ENCODE data around the gene AOPEP.

Gene AOPEP

GRCh38 chr9:94920420-94921091 lies 194.1 kb downstream of the AOPEP start:
- Histone ChIP-seq H3K9me2 (replicated peaks; ENCODE audit: control insufficient read depth, low read length) (no peaks in the 10 kb centered on the region), H3K27me3 (ENCODE audit: control insufficient read depth, low read length) (no peaks in the 10 kb centered on the region), H3K9me3 (ENCODE audit: control insufficient read depth, insufficient read depth, low read length) (no peaks in the 10 kb centered on the region), H4K20me1 (ENCODE audit: control insufficient read depth, insufficient read depth, low read depth, low read length) (no peaks in the 10 kb centered on the region), H3K79me2 (ENCODE audit: control insufficient read depth, low read length) (no peaks in the 10 kb centered on the region), H3K27ac (ENCODE audit: low read depth, low read length) (no peak overlapping the region), H3K4me3 (ENCODE audit: low read length) (no peak overlapping the region), H3K36me3 (ENCODE audit: control insufficient read depth, low read length) (no peaks in the 10 kb centered on the region), H3K4me1 (ENCODE audit: control insufficient read depth, low read length) (no peaks in the 10 kb centered on the region), H3F3A (ENCODE audit: control insufficient read depth, insufficient read depth) (no peaks in the 10 kb centered on the region), H3K4me2 (ENCODE audit: low read length) (no peak overlapping the region)
- no peak for TF ChIP-seq EZH2phosphoT487 (IDR thresholded peaks at IDR 0.05; ENCODE audit: borderline replicate concordance, low read length)
- TF ChIP-seq, protein P1, sequence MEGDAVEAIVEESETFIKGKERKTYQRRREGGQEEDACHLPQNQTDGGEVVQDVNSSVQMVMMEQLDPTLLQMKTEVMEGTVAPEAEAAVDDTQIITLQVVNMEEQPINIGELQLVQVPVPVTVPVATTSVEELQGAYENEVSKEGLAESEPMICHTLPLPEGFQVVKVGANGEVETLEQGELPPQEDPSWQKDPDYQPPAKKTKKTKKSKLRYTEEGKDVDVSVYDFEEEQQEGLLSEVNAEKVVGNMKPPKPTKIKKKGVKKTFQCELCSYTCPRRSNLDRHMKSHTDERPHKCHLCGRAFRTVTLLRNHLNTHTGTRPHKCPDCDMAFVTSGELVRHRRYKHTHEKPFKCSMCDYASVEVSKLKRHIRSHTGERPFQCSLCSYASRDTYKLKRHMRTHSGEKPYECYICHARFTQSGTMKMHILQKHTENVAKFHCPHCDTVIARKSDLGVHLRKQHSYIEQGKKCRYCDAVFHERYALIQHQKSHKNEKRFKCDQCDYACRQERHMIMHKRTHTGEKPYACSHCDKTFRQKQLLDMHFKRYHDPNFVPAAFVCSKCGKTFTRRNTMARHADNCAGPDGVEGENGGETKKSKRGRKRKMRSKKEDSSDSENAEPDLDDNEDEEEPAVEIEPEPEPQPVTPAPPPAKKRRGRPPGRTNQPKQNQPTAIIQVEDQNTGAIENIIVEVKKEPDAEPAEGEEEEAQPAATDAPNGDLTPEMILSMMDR (IDR thresholded peaks at IDR 0.05; ENCODE audit: low read depth, low read length, poor library complexity, severe bottlenecking): no peak

- Histone ChIP-seq H3K27ac (ENCODE audit: low read depth, low read length) (no peak overlapping the region), H3K4me2 (ENCODE audit: low read length) (no peak overlapping the region), H4K20me1 (ENCODE audit: control insufficient read depth, insufficient read depth, low read depth, low read length) (no peaks in the 10 kb centered on the region), H3K4me1 (ENCODE audit: control insufficient read depth, low read length) (no peaks in the 10 kb centered on the region), H3K79me2 (ENCODE audit: control insufficient read depth, low read length) (no peaks in the 10 kb centered on the region), H3K36me3 (ENCODE audit: control insufficient read depth, low read length) (no peaks in the 10 kb centered on the region), H3K27me3 (ENCODE audit: control insufficient read depth, low read length) (no peaks in the 10 kb centered on the region), H3F3A (ENCODE audit: control insufficient read depth, insufficient read depth) (no peaks in the 10 kb centered on the region), H3K4me3 (ENCODE audit: low read length) (no peak overlapping the region), H3K9me2 (replicated peaks; ENCODE audit: control insufficient read depth, low read length) (no peaks in the 10 kb centered on the region), H3K9me3 (ENCODE audit: control insufficient read depth, insufficient read depth, low read length) (no peaks in the 10 kb centered on the region)
- TF ChIP-seq, protein P1 (IDR thresholded peaks at IDR 0.05; ENCODE audit: low read depth, low read length, poor library complexity, severe bottlenecking): no peak
- TF ChIP-seq EZH2phosphoT487 (IDR thresholded peaks at IDR 0.05; ENCODE audit: borderline replicate concordance, low read length): no peak
Observed at GRCh38 chr9:94921092-94921471, 194.6 kb downstream of the AOPEP start.

- no peak overlapping the region for H3K4me2 ChIP-seq (ENCODE audit: low read length)
- no peaks in the 10 kb centered on the region for H3K9me3 ChIP-seq (ENCODE audit: control insufficient read depth, insufficient read depth, low read length)
- no peak overlapping the region for H3K4me3 ChIP-seq (ENCODE audit: low read length)
- H3K27ac ChIP-seq (ENCODE audit: low read depth, low read length): no peak overlapping the region
- no peaks in the 10 kb centered on the region for H3K36me3 ChIP-seq (ENCODE audit: control insufficient read depth, low read length)
- no peaks in the 10 kb centered on the region for H3F3A ChIP-seq (ENCODE audit: control insufficient read depth, insufficient read depth)
- TF ChIP-seq, protein P1 (IDR thresholded peaks at IDR 0.05; ENCODE audit: low read depth, low read length, poor library complexity, severe bottlenecking): no peak
- TF ChIP-seq EZH2phosphoT487 (IDR thresholded peaks at IDR 0.05; ENCODE audit: borderline replicate concordance, low read length): no peak
- H3K4me1 ChIP-seq (ENCODE audit: control insufficient read depth, low read length): no peaks in the 10 kb centered on the region
- H3K79me2 ChIP-seq (ENCODE audit: control insufficient read depth, low read length): no peaks in the 10 kb centered on the region
- no peaks in the 10 kb centered on the region for H3K9me2 ChIP-seq (replicated peaks; ENCODE audit: control insufficient read depth, low read length)
- H4K20me1 ChIP-seq (ENCODE audit: control insufficient read depth, insufficient read depth, low read depth, low read length): no peaks in the 10 kb centered on the region
- no peaks in the 10 kb centered on the region for H3K27me3 ChIP-seq (ENCODE audit: control insufficient read depth, low read length)
Observed at GRCh38 chr9:94921656-94922055, 195.2 kb downstream of the AOPEP start.

Measured in DOHH2 (cell line).